ENCODE results near the gene SIM2.

- TF ChIP-seq CTCF (IDR thresholded peaks at IDR 0.05): no peak
- no peak for TF ChIP-seq POLR2A (IDR thresholded peaks at IDR 0.05)
Measured at GRCh38 chr21:36654324-36654723, 44.6 kb upstream of the SIM2 start.

All from suprapubic skin (tissue), 3 donors.